K562 treated with DMSO at 1 percent for 12 hours (cell line): Measurements from ENCODE around the gene TXN. TPM values are rescaled to one million over a fixed set of nuclear protein-coding genes. Genes with fewer than 3 reads are reported as not detected.

Source experiments
- total RNA-seq: library from RNA; unstranded; fragments of 300-600 nt; gene quantifications from 2 replicates; pipeline ENCODE4 v1.2.3, GENCODE V29; 2022; ENCODE audit not compliant: insufficient read depth

TXN gene
- 200 and 248 TPM in 2 replicates for total RNA-seq

DNA sequence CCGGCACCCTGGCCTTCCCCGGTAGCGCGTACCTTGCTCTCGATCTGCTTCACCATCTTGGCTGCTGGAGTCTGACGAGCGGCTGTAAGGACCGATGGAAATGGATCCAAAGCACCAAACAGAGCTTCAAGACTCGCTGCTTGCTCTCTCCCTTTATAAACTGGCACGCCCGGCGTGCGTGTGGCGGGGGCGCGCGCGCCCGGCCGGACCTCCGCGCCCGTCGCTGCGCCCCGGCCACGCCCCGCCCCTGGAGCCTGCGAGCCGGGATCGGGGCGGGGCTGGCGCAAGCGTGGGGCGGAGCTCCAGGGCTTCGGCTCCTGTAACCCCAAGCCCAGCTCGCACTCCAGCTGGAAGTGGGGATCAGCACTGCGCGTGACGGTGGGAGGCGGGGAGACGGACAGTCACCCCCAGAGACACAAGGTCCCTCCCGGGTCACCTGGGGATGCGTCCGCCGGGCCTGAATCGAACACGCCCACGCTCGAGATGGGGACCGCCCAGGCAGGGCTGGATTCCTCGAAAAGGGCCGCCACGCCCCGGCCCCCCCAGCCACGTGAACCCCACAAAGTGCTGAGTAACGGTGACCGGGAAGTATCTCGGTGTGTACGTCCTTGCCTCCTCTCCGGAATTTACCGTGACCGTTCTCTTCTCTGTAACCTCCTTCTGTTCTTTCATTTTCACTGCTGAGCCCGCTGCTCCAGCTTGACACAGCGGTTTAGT, at the start of gene TXN:
Gene TXN (minus strand): TSS at position 128 of the 717 bp plus-strand sequence. CDS start 72 bp downstream, at position 56.

DNA sequence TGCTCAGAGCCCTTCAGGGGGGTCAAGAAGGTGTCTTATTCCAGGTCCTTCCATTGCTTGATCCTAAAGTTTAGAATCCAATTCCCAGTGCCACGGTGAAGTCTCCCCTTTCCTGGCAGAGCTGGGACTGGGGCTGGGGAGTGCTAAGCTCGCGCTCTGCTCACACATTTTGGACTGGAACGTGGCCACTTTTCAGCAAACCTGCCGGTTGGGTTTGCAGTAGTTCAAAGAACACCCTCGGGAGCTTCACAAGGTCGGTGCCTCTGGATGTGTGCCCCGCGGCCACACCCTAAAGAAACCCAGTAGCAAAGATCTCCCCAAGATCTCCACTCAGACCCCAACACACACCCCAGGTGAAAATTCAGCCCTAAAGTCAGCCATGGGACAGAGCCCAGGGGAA, 48.3 kb downstream of the TXN start, which contains the start of gene C9orf152:
Gene C9orf152 (minus strand): TSS at position 129 of the 400 bp plus-strand sequence. CDS start 580 bp downstream, outside the sequence.

Other genes with a start within 250 kb of the TXN start
- not detected in 2 replicates for gene C9orf152, start 48.3 kb downstream of the TXN start, total RNA-seq
- gene TXNDC8, start 81.4 kb upstream of the TXN start, total RNA-seq: not detected in 2 replicates